NT2/D1 (cell line): ENCODE results near the gene RASAL2.

ENCODE experiments used
- SUZ12 ChIP-seq: IDR thresholded peaks from 2 replicates; pipeline ENCODE4 v1.6.1; 2011; ENCODE audit not compliant: insufficient read length, insufficient read depth; ENCODE audit errors: extremely low read depth
- YY1 ChIP-seq: IDR thresholded peaks from 2 replicates; pipeline ENCODE4 v1.6.1; 2011; ENCODE audit not compliant: insufficient read length, insufficient read depth
- ZNF274 ChIP-seq: IDR thresholded peaks from 2 replicates; pipeline ENCODE4 v1.6.1; 2011; ENCODE audit warnings: mild to moderate bottlenecking, low read depth, low read length

GRCh38 chr1:178188306-178188705 is 94.4 kb downstream of the RASAL2 start:
- TF ChIP-seq SUZ12 (no peak), ZNF274 (no peak), YY1 (no peak)
